SU-DHL-6 (cell line): ENCODE measurements around the gene ZDHHC15.
"Not testable (repeated sequence)": the region's sequence is repeated elsewhere in the genome, so short reads cannot be mapped to it uniquely, and the experiment has no call there.

Experiments
- H2AFZ ChIP-seq: fragments of 200-600 bp; sonication (generic); 2 replicates; pipeline ENCODE4 v1.6.1; 2014; ENCODE audit warnings: low read depth, mild to moderate bottlenecking, moderate library complexity, mixed read lengths, antibody characterized with exemption, low read length; ENCODE audit not compliant: severe bottlenecking
- H3F3A ChIP-seq: fragments of 200-600 bp; shearing (Covaris generic); 2 replicates; pipeline ENCODE4 v1.6.0; 2016; ENCODE audit warnings: antibody characterized with exemption, mild to moderate bottlenecking; ENCODE audit not compliant: insufficient read depth
- H3K27ac ChIP-seq: fragments of 200-600 bp; sonication (generic); 2 replicates; pipeline ENCODE4 v1.5.1; 2016; ENCODE audit warnings: low read depth, mild to moderate bottlenecking, low read length, moderate library complexity, mixed read lengths
- H3K27me3 ChIP-seq: fragments of 200-600 bp; sonication (generic), shearing (Covaris generic); 2 replicates; pipeline ENCODE4 v1.6.0; 2014; ENCODE audit warnings: mild to moderate bottlenecking, low read length
- H3K36me3 ChIP-seq: fragments of 200-600 bp; sonication (generic); 2 replicates; pipeline ENCODE4 v1.6.1; 2014; ENCODE audit warnings: mild to moderate bottlenecking, low read length, mixed read lengths
- H3K4me2 ChIP-seq: fragments of 300-600, 200-600 bp; shearing (Covaris generic), sonication (generic); 2 replicates; pipeline ENCODE4 v1.6.0; 2014; ENCODE audit warnings: low read length, low read depth, mild to moderate bottlenecking; ENCODE audit not compliant: poor library complexity, severe bottlenecking
- H3K4me3 ChIP-seq: fragments of 200-600 bp; sonication (generic); 2 replicates; pipeline ENCODE4 v1.5.1; 2014; ENCODE audit warnings: antibody characterized with exemption, low read length, mild to moderate bottlenecking, mixed read lengths; ENCODE audit not compliant: insufficient read depth, poor library complexity, severe bottlenecking
- H3K79me2 ChIP-seq: fragments of 200-600 bp; sonication (generic); 2 replicates; pipeline ENCODE4 v1.6.1; 2014; ENCODE audit warnings: mild to moderate bottlenecking, low read length, moderate library complexity; ENCODE audit not compliant: insufficient read depth
- H3K9ac ChIP-seq: fragments of 200-600 bp; sonication (generic); 2 replicates; pipeline ENCODE4 v1.7.0; 2014; ENCODE audit warnings: mild to moderate bottlenecking, low read length
- H3K9me2 ChIP-seq: fragments of 200-600 bp; sonication (generic); replicated peaks from 2 replicates; pipeline ENCODE4 v1.6.1; 2014; ENCODE audit warnings: low read length; ENCODE audit not compliant: insufficient read depth
- H3K9me3 ChIP-seq: fragments of 200-600 bp; sonication (generic); 2 replicates; pipeline ENCODE4 v1.6.1; 2014; ENCODE audit warnings: low read length, mixed read lengths; ENCODE audit not compliant: insufficient read depth
- H4K20me1 ChIP-seq: fragments of 200-600 bp; sonication (generic); 2 replicates; pipeline ENCODE4 v1.6.1; 2014; ENCODE audit warnings: low read depth, mild to moderate bottlenecking, antibody characterized with exemption, low read length, moderate library complexity, mixed read lengths
- EZH2phosphoT487 ChIP-seq: fragments of 200-600 bp; sonication (generic), shearing (Covaris generic); conservative IDR thresholded peaks from 2 replicates; pipeline ENCODE4 v1.6.1; 2018; ENCODE audit warnings: mild to moderate bottlenecking, antibody characterized with exemption, low read length, moderate library complexity, mixed read lengths
- TF ChIP-seq, protein P1 (sequence below): fragments of 200-600 bp; sonication (generic); IDR thresholded peaks from one replicate; pipeline ENCODE4 v1.5.1; 2017; ENCODE audit warnings: antibody characterized with exemption, mild to moderate bottlenecking, low read length, moderate library complexity; ENCODE audit not compliant: insufficient read depth, poor library complexity, severe bottlenecking

Gene ZDHHC15

GRCh38 chrX:75335127-75335458 is 187.7 kb downstream of the ZDHHC15 start:
- TF ChIP-seq EZH2phosphoT487, result no peak
- TF ChIP-seq, protein P1, sequence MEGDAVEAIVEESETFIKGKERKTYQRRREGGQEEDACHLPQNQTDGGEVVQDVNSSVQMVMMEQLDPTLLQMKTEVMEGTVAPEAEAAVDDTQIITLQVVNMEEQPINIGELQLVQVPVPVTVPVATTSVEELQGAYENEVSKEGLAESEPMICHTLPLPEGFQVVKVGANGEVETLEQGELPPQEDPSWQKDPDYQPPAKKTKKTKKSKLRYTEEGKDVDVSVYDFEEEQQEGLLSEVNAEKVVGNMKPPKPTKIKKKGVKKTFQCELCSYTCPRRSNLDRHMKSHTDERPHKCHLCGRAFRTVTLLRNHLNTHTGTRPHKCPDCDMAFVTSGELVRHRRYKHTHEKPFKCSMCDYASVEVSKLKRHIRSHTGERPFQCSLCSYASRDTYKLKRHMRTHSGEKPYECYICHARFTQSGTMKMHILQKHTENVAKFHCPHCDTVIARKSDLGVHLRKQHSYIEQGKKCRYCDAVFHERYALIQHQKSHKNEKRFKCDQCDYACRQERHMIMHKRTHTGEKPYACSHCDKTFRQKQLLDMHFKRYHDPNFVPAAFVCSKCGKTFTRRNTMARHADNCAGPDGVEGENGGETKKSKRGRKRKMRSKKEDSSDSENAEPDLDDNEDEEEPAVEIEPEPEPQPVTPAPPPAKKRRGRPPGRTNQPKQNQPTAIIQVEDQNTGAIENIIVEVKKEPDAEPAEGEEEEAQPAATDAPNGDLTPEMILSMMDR, result no peak
- no peaks in the 10 kb centered on the region for H3K9me3 ChIP-seq
- H3K4me3 ChIP-seq, result no peak overlapping the region

DNA sequence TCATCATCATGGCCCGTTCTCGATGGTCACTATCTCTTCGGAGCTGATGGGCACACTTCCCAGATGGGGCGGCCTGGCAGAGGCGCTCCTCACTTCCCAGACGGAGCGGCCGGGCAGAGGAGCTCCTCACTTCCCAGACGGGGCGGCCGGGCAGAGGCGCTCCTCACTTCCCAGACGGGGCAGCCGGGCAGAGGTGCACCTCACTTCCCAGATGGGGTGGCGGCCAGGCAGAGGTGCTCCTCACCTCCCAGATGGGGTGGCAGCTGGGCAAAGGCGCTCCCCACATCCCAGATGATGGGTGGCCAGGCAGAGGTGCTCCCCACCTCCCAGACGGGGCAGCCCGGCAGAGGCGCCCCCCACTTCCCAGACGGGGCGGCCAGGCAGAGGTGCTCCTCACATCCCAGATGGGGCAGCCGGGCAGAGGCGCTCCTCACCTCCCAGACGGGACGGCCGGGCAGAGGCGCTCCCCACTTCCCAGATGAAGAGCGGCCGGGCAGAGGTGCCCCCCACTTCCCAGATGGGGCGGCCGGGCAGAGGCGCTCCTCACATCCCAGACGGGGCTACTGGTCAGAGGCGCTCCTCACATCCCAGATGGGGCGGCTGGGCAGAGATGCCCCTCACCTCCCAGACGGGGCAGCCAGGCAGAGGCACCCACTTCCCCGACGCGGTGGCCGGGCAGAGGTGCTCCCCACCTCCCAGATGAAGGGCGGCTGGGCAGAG is 188.3 kb downstream of the ZDHHC15 start:
- H3K36me3 ChIP-seq, H3K9ac ChIP-seq, H3K4me3 ChIP-seq, H3K4me2 ChIP-seq, H3K27ac ChIP-seq, H3F3A ChIP-seq, H4K20me1 ChIP-seq, H3K27me3 ChIP-seq, H3K9me2 ChIP-seq, H3K9me3 ChIP-seq, H2AFZ ChIP-seq, H3K79me2 ChIP-seq: not testable (repeated sequence)

More at GRCh38 chrX:75335127-75335458, 187.7 kb downstream of the ZDHHC15 start:
- Histone ChIP-seq H3K27ac (no peak overlapping the region), H3K4me2 (no peak overlapping the region), H3K27me3 (no peaks in the 10 kb centered on the region), H3K9ac (no peak overlapping the region), H2AFZ (no peak overlapping the region), H3K36me3 (0 out of 2 replicates have a peak, but pooled peaks cover 3% of the 10 kb centered on the region), H3K9me2 (no peaks in the 10 kb centered on the region), H4K20me1 (no peaks in the 10 kb centered on the region), H3K79me2 (no peaks in the 10 kb centered on the region), H3F3A (no peaks in the 10 kb centered on the region)

DNA sequence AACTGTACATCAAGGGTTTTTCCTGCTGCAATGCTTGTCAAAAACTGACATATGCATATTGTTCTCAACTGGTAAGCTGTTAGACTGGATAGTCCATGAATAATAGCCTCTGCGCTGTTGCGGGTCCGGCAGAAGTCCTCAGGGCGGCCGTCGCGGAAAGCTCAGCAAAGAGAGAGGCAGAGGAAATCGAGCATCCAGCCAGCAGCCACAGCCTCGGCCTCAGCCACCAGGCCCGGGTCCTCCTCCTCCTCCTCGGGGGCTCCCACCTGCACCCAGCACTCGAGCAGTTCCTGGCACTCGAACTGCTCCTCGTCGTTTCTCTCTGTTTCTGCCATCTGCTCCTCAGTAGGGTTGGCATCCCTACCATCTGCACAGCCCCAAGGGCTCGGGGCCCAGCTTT is 195.2 kb downstream of the ZDHHC15 start:
- H3F3A ChIP-seq, result no peaks in the 10 kb centered on the region
- TF ChIP-seq, protein P1, result no peak
- TF ChIP-seq EZH2phosphoT487, result no peak
- H3K4me2 ChIP-seq, result no peak overlapping the region
- H4K20me1 ChIP-seq, result no peaks in the 10 kb centered on the region
- no peak overlapping the region for H3K27ac ChIP-seq
- no peaks in the 10 kb centered on the region for H3K27me3 ChIP-seq
- H3K9me2 ChIP-seq, result no peaks in the 10 kb centered on the region
- H3K9me3 ChIP-seq, result no peaks in the 10 kb centered on the region
- no peak overlapping the region for H3K9ac ChIP-seq
- no peak overlapping the region for H2AFZ ChIP-seq
- no peaks in the 10 kb centered on the region for H3K36me3 ChIP-seq
- no peaks in the 10 kb centered on the region for H3K79me2 ChIP-seq
- no peak overlapping the region for H3K4me3 ChIP-seq
